ENCODE data around the gene CTIF. TPM values are rescaled to one million over a fixed set of nuclear protein-coding genes. Genes with fewer than 3 reads are reported as not detected.

The CTIF gene
- total and polyA plus RNA-seq, 2 experiments from 2014 or later: 22.1 to 27.9 TPM

GRCh38 chr18:48844271-48844670 is 305.4 kb downstream of the CTIF start:
- no peaks in the 10 kb centered on the region for H4K20me1 ChIP-seq (ENCODE audit: insufficient read depth, poor library complexity, severe bottlenecking)
- TF ChIP-seq EZH2phosphoT487 (IDR thresholded peaks at IDR 0.05; ENCODE audit: low read depth, severe bottlenecking, unreplicated experiment): no peak
- no peaks in the 10 kb centered on the region for H3K9me3 ChIP-seq (ENCODE audit: low read depth)
- no peaks in the 10 kb centered on the region for H3K79me2 ChIP-seq
- no peaks in the 10 kb centered on the region for H3K9me2 ChIP-seq (replicated peaks; ENCODE audit: insufficient read depth)
- no peaks in the 10 kb centered on the region for H3K36me3 ChIP-seq (replicated peaks; ENCODE audit: insufficient read depth, low read depth)
- no peak overlapping the region for H2AFZ ChIP-seq
- H3K4me2 ChIP-seq: no peak overlapping the region
- no peaks in the 10 kb centered on the region for H3K27me3 ChIP-seq
- H3K4me3 ChIP-seq: no peak overlapping the region
- WGBS (ENCODE audit: low lambda C conversion rate, missing lambda C conversion rate): 95% methylated on average over 9 of the region's 9 CpGs
- no peak for DNase-seq (ENCODE audit: low spot score)
- H3K27ac ChIP-seq: no peak overlapping the region
- peaks cover 51% of the 10 kb centered on the region for H3K4me1 ChIP-seq (ENCODE audit: insufficient read depth)

GRCh38 chr18:48845174-48845573 is 306.3 kb downstream of the CTIF start:
- no peaks in the 10 kb centered on the region for H4K20me1 ChIP-seq (ENCODE audit: insufficient read depth, poor library complexity, severe bottlenecking)
- WGBS (ENCODE audit: low lambda C conversion rate, missing lambda C conversion rate): 87% methylated on average over 4 of the region's 4 CpGs
- TF ChIP-seq EZH2 (IDR thresholded peaks at IDR 0.05; ENCODE audit: borderline replicate concordance) (no peak), CTCF (IDR thresholded peaks at IDR 0.05; ENCODE audit: poor library complexity) (no peak), EZH2phosphoT487 (IDR thresholded peaks at IDR 0.05; ENCODE audit: low read depth, severe bottlenecking, unreplicated experiment) (no peak)
- no peak for DNase-seq (ENCODE audit: low spot score)
- no peaks in the 10 kb centered on the region for H3K79me2 ChIP-seq
- no peak overlapping the region for H2AFZ ChIP-seq
- no peaks in the 10 kb centered on the region for H3K36me3 ChIP-seq (replicated peaks; ENCODE audit: insufficient read depth, low read depth)
- no peaks in the 10 kb centered on the region for H3K9me2 ChIP-seq (replicated peaks; ENCODE audit: insufficient read depth)
- peaks cover 49% of the 10 kb centered on the region for H3K4me1 ChIP-seq (ENCODE audit: insufficient read depth)
- H3K4me3 ChIP-seq: no peak overlapping the region
- H3K4me2 ChIP-seq: no peak overlapping the region
- H3K9me3 ChIP-seq (ENCODE audit: low read depth): no peaks in the 10 kb centered on the region
- no peaks in the 10 kb centered on the region for H3K27me3 ChIP-seq
- no peak overlapping the region for H3K27ac ChIP-seq

GRCh38 chr18:48846423-48846932 is 307.6 kb downstream of the CTIF start:
- Histone ChIP-seq H3K79me2 (no peaks in the 10 kb centered on the region), H3K36me3 (replicated peaks; ENCODE audit: insufficient read depth, low read depth) (no peaks in the 10 kb centered on the region), H3K4me1 (ENCODE audit: insufficient read depth) (peaks cover 50% of the 10 kb centered on the region), H3K4me3 (no peak overlapping the region), H3K27me3 (no peaks in the 10 kb centered on the region), H3K9me2 (replicated peaks; ENCODE audit: insufficient read depth) (no peaks in the 10 kb centered on the region), H3K4me2 (no peak overlapping the region), H2AFZ (no peak overlapping the region), H4K20me1 (ENCODE audit: insufficient read depth, poor library complexity, severe bottlenecking) (no peaks in the 10 kb centered on the region), H3K9me3 (ENCODE audit: low read depth) (no peaks in the 10 kb centered on the region), H3K27ac (no peak overlapping the region)
- WGBS (ENCODE audit: low lambda C conversion rate, missing lambda C conversion rate): 100% methylated on average over 2 of the region's 2 CpGs
- TF ChIP-seq EZH2phosphoT487 (IDR thresholded peaks at IDR 0.05; ENCODE audit: low read depth, severe bottlenecking, unreplicated experiment): no peak
- TF ChIP-seq CTCF (IDR thresholded peaks at IDR 0.05; ENCODE audit: poor library complexity): no peak
- DNase-seq (ENCODE audit: low spot score): no peak

- no peaks in the 10 kb centered on the region for H4K20me1 ChIP-seq (ENCODE audit: insufficient read depth, poor library complexity, severe bottlenecking)
- no peaks in the 10 kb centered on the region for H3K9me3 ChIP-seq (ENCODE audit: low read depth)
- H3K27ac ChIP-seq: no peak overlapping the region
- H3K9me2 ChIP-seq (replicated peaks; ENCODE audit: insufficient read depth): no peaks in the 10 kb centered on the region
- H3K79me2 ChIP-seq: no peaks in the 10 kb centered on the region
- no peaks in the 10 kb centered on the region for H3K36me3 ChIP-seq (replicated peaks; ENCODE audit: insufficient read depth, low read depth)
- no peaks in the 10 kb centered on the region for H3K27me3 ChIP-seq
- TF ChIP-seq CTCF (IDR thresholded peaks at IDR 0.05; ENCODE audit: poor library complexity) (no peak), EZH2phosphoT487 (IDR thresholded peaks at IDR 0.05; ENCODE audit: low read depth, severe bottlenecking, unreplicated experiment) (no peak), EZH2 (IDR thresholded peaks at IDR 0.05; ENCODE audit: borderline replicate concordance) (no peak)
- H3K4me3 ChIP-seq: no peak overlapping the region
- WGBS (ENCODE audit: low lambda C conversion rate, missing lambda C conversion rate): 94% methylated on average over 11 of the region's 11 CpGs
- H3K4me1 ChIP-seq (ENCODE audit: insufficient read depth): peaks cover 46% of the 10 kb centered on the region
- no peak overlapping the region for H3K4me2 ChIP-seq
- DNase-seq (ENCODE audit: low spot score): no peak
- H2AFZ ChIP-seq: no peak overlapping the region
These were observed 309.1 kb downstream of the CTIF start for GRCh38 chr18:48847807-48848486.

All from hepatocyte (in vitro differentiated cells).